ENCODE results near the gene SCGB1C2. TPM values are rescaled to one million over a fixed set of nuclear protein-coding genes. Genes with fewer than 3 reads are reported as not detected.
A peak's percentile ranks its signal among the peaks of the same experiment; 100 is the strongest.

The SCGB1C2 gene
- total RNA-seq, 1 experiment from 2014 or later = not detected

GRCh38 chr17:160336-160735 lies 23.0 kb downstream of the SCGB1C2 start:
- no CpG with 5 or more reads among the region's 13 CpGs for WGBS (ENCODE audit: extremely low coverage, insufficient read length, low lambda C conversion rate)
- Histone ChIP-seq H4K8ac (replicated peaks; ENCODE audit: insufficient read length, low read depth, low read length) (no peak overlapping the region), H3K79me2 (ENCODE audit: insufficient read depth, low read length) (no peaks in the 10 kb centered on the region), H4K5ac (ENCODE audit: insufficient read length, low read depth, low read length) (no peak overlapping the region), H3K56ac (ENCODE audit: insufficient read length, low read depth, low read length) (no peak overlapping the region), H3K23ac (ENCODE audit: insufficient read length, low read depth, low read length) (no peak overlapping the region), H2AFZ (ENCODE audit: low read length) (no peak overlapping the region), H2BK15ac (ENCODE audit: low read depth, low read length) (no peak overlapping the region), H3K14ac (ENCODE audit: insufficient read depth, low read length) (no peak overlapping the region), H3K79me1 (ENCODE audit: insufficient read depth, low read depth, low read length, poor library complexity, severe bottlenecking) (no peaks in the 10 kb centered on the region), H3K27me3 (ENCODE audit: insufficient read depth, low read length) (no peaks in the 10 kb centered on the region), H3K27ac (ENCODE audit: insufficient read length, low read depth, low read length) (no peak overlapping the region), H2BK20ac (ENCODE audit: low read depth, low read length, poor library complexity, severe bottlenecking) (no peak overlapping the region), H3K9me3 (ENCODE audit: control insufficient read depth, low read depth, low read length) (no peaks in the 10 kb centered on the region), H4K91ac (ENCODE audit: insufficient read length, low read depth, low read length) (no peak overlapping the region), H4K20me1 (ENCODE audit: control insufficient read depth, insufficient read depth, insufficient read length) (no peaks in the 10 kb centered on the region), H3K4me1 (ENCODE audit: insufficient read depth, low read length) (no peaks in the 10 kb centered on the region), H3K23me2 (ENCODE audit: insufficient read length, low read depth, low read length, poor library complexity, severe bottlenecking) (no peaks in the 10 kb centered on the region), H3K9ac (ENCODE audit: extremely low read depth, insufficient read length, low read length) (no peak overlapping the region), H3K4me2 (ENCODE audit: insufficient read depth, insufficient read length, low read length) (no peak overlapping the region), H3T11ph (ENCODE audit: low read length) (no peak overlapping the region), H3K18ac (ENCODE audit: insufficient read length, low read depth, low read length) (no peak overlapping the region), H2BK120ac (ENCODE audit: low read depth, low read length, poor library complexity, severe bottlenecking) (no peak overlapping the region), H2AK5ac (ENCODE audit: insufficient read length, low read length) (no peak overlapping the region), H2BK5ac (ENCODE audit: insufficient read length, low read length) (no peak overlapping the region), H2BK12ac (ENCODE audit: insufficient read length, low read depth, low read length) (no peak overlapping the region), H3K4ac (ENCODE audit: low read depth, low read length) (no peak overlapping the region)
- Mint-ChIP-seq H3K4me1 (peaks cover 2 to 4% of the 10 kb centered on the region in 2 experiments; a peak in 2 of 4 replicates), H3K36me3 (ENCODE audit: insufficient read depth in 1 of 3, low read depth in 3 of 3) (no peaks in the 10 kb centered on the region), H3K27me3 (ENCODE audit: low read depth) (peaks cover under 1% of the 10 kb centered on the region), H3K4me3 (no peak overlapping the region), H3K27ac (peak overlapping the region in 1 of 3 experiments; percentile 7; a peak in 1 of 7 replicates), H3K9me3 (no peaks in the 10 kb centered on the region)
- no peak for TF ChIP-seq CTCF (conservative IDR thresholded peaks at IDR 0.05)
- no peak for DNase-seq
